ENCODE data around the gene LLGL2.
"Not testable (repeated sequence)": the region's sequence is repeated elsewhere in the genome, so short reads cannot be mapped to it uniquely, and the experiment has no call there.

LLGL2 gene

DNA sequence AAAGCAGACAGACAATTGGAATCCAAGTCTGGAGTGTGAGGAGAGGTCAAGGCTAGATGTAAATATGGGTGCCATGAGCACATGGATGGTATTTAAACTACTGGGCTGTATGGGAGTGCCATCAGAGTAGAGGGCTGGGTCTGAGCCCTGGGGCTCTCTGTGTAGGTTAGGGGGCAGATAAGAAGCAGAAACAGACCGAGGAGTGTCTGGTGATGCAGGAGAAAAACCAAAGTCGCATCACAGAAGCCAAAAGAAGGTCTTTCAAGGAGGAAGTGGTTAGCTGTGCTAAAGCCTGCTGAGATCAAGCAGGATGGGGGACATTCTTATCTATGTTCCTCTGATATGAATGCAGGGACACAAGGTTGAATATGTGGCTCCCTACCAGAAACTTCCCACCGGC is 7.3 kb upstream of the LLGL2 start:
- Histone ChIP-seq H3K27ac (no peak overlapping the region), H2AFZ (ENCODE audit: low read depth) (no peak overlapping the region), H3K9ac (no peak overlapping the region), H3K4me2 (peak overlapping the region; percentile 80; the same call in 1 of the 2 replicates), H3K79me2 (ENCODE audit: insufficient read depth, low read depth) (no peaks in the 10 kb centered on the region), H3K27me3 (ENCODE audit: insufficient read depth, low read depth) (no peaks in the 10 kb centered on the region), H3K4me1 (ENCODE audit: low read depth, poor library complexity, severe bottlenecking) (peaks cover 20% of the 10 kb centered on the region), H4K20me1 (ENCODE audit: insufficient read depth) (no peaks in the 10 kb centered on the region), H3K4me3 (IDR thresholded peaks at IDR 0.05; ENCODE audit: insufficient read depth, low read depth, low read length) (no peak overlapping the region), H3K36me3 (ENCODE audit: insufficient read depth) (no peaks in the 10 kb centered on the region)
- TF ChIP-seq, protein P1, sequence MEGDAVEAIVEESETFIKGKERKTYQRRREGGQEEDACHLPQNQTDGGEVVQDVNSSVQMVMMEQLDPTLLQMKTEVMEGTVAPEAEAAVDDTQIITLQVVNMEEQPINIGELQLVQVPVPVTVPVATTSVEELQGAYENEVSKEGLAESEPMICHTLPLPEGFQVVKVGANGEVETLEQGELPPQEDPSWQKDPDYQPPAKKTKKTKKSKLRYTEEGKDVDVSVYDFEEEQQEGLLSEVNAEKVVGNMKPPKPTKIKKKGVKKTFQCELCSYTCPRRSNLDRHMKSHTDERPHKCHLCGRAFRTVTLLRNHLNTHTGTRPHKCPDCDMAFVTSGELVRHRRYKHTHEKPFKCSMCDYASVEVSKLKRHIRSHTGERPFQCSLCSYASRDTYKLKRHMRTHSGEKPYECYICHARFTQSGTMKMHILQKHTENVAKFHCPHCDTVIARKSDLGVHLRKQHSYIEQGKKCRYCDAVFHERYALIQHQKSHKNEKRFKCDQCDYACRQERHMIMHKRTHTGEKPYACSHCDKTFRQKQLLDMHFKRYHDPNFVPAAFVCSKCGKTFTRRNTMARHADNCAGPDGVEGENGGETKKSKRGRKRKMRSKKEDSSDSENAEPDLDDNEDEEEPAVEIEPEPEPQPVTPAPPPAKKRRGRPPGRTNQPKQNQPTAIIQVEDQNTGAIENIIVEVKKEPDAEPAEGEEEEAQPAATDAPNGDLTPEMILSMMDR (conservative IDR thresholded peaks at IDR 0.05; ENCODE audit: low read depth, low read length) = no peak

DNA sequence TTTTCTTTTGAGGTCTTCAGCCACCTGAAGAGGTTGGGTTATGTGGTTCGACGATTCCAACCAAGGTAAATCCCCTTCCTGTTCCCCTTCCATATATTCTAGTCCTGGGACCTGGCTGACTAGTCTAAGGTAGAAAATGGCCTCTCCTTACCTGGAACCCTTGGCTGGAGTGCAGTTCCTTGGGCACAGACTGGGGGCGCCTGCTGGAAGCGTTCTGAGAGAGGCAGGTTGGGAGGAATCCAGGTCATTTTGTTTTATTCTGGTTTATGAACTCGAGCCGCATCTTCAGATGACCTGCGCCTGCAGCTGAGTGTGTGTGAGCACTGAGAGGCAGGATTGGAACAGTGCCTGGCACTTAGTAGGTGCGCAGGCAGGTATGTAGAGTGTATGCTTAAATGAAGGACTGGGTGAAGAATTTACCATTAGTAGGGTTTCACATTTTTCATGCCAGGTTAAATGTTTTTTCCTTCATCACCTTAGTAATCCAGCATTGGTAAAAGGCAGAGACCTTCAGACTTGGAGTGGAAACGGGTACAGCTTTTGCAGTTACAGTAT is 6.4 kb upstream of the LLGL2 start:
- no peak overlapping the region for H3K4me3 ChIP-seq (IDR thresholded peaks at IDR 0.05; ENCODE audit: insufficient read depth, low read depth, low read length)
- H3K9ac ChIP-seq = no peak overlapping the region
- H3K27ac ChIP-seq = no peak overlapping the region
- no peaks in the 10 kb centered on the region for H3K27me3 ChIP-seq (ENCODE audit: insufficient read depth, low read depth)
- TF ChIP-seq, protein P1 (conservative IDR thresholded peaks at IDR 0.05; ENCODE audit: low read depth, low read length) = 0 out of 2 replicates have a peak, but pooled peaks have one; percentile 8
- no peak overlapping the region for H2AFZ ChIP-seq (ENCODE audit: low read depth)
- H3K4me1 ChIP-seq (ENCODE audit: low read depth, poor library complexity, severe bottlenecking) = peaks cover 20% of the 10 kb centered on the region
- no peaks in the 10 kb centered on the region for H4K20me1 ChIP-seq (ENCODE audit: insufficient read depth)
- H3K36me3 ChIP-seq (ENCODE audit: insufficient read depth) = no peaks in the 10 kb centered on the region
- no peak overlapping the region for H3K4me2 ChIP-seq
- H3K79me2 ChIP-seq (ENCODE audit: insufficient read depth, low read depth) = no peaks in the 10 kb centered on the region

DNA sequence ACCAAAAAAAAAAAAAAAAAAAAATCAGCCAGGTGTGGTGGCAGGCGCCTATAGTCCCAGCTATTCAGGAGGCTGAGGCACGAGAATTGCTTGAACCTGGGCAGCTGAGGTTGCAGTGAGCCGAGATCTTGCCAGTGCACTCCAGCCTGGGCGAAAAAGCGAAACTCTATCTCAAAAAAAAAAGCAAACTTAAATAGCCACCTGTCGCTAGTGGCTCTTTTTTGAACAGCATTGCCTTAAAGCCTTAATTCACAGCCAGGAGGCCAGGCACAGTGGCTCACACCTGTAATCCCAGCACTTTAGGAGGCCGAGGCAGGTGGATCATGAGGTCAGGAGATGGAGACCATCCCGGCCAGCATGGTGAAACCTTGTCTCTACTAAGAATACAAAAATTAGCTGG is 5.1 kb upstream of the LLGL2 start:
- H3K9ac ChIP-seq; H3K36me3 ChIP-seq (ENCODE audit: insufficient read depth); H3K4me2 ChIP-seq; H3K27me3 ChIP-seq (ENCODE audit: insufficient read depth, low read depth); H3K27ac ChIP-seq; H3K4me3 ChIP-seq (IDR thresholded peaks at IDR 0.05; ENCODE audit: insufficient read depth, low read depth, low read length); H3K79me2 ChIP-seq (ENCODE audit: insufficient read depth, low read depth); H4K20me1 ChIP-seq (ENCODE audit: insufficient read depth); H2AFZ ChIP-seq (ENCODE audit: low read depth): not testable (repeated sequence)
- H3K4me1 ChIP-seq (ENCODE audit: low read depth, poor library complexity, severe bottlenecking) = peaks cover 23% of the 10 kb centered on the region

DNA sequence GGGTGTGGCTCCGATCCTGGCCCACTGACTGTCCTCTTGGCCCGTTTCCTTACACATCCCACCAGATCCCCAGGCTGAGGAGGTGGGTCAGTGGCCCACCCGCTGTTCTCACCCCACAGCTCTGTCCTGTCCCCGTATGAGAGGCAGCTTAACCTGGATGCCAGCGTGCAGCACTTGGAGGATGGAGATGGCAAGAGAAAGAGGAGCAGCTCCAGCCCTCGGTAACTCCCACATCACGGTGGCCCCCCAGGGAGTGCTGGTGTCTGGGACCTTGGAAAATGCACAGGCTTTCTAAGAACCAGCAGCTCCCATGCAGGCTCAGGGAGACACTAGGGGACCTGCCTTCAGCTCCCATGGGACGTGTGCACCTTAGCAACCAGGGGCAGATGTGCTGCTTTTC is 4.2 kb upstream of the LLGL2 start:
- no peaks in the 10 kb centered on the region for H3K36me3 ChIP-seq (ENCODE audit: insufficient read depth)
- no peaks in the 10 kb centered on the region for H4K20me1 ChIP-seq (ENCODE audit: insufficient read depth)
- H2AFZ ChIP-seq (ENCODE audit: low read depth) = no peak overlapping the region
- no peak overlapping the region for H3K9ac ChIP-seq
- TF ChIP-seq, protein P1 (conservative IDR thresholded peaks at IDR 0.05; ENCODE audit: low read depth, low read length) = no peak
- H3K4me2 ChIP-seq = no peak overlapping the region
- H3K27me3 ChIP-seq (ENCODE audit: insufficient read depth, low read depth) = no peaks in the 10 kb centered on the region
- H3K27ac ChIP-seq = no peak overlapping the region
- H3K79me2 ChIP-seq (ENCODE audit: insufficient read depth, low read depth) = no peaks in the 10 kb centered on the region
- peaks cover 27% of the 10 kb centered on the region for H3K4me1 ChIP-seq (ENCODE audit: low read depth, poor library complexity, severe bottlenecking)
- H3K4me3 ChIP-seq (IDR thresholded peaks at IDR 0.05; ENCODE audit: insufficient read depth, low read depth, low read length) = no peak overlapping the region

DNA sequence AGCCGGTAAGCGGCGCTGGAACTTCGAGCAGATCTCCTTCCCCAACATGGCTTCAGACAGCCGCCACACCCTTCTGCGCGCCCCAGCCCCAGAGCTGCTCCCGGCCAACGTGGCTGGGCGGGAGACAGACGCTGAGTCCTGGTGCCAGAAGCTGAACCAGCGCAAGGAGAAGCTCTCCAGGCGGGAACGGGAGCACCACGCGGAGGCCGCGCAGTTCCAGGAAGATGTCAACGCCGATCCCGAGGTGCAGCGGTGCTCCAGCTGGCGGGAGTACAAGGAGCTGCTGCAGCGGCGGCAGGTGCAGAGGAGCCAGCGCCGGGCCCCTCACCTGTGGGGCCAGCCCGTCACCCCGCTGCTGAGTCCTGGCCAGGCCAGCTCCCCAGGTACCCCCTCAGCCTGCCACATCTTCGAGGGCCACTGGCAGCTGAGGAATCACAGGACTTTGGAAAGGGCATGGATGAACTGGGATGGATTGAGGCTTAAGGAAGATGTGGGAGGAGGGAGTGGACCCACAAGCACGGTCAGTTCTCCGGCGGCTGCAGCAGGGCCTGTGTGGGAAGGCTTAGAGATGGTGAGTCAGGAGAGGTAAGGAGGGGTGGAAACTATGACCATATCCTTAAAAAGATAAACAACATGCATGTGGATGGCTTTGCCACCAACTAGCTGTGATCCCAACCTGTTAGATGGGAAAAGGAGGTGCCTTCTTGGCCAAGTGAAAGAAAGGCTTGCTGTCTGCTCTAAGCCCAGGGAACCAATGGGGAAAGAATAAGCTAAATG is 3.4 kb upstream of the LLGL2 start:
- no peak overlapping the region for H3K27ac ChIP-seq
- H3K79me2 ChIP-seq (ENCODE audit: insufficient read depth, low read depth) = no peaks in the 10 kb centered on the region
- H2AFZ ChIP-seq (ENCODE audit: low read depth) = no peak overlapping the region
- TF ChIP-seq, protein P1 (conservative IDR thresholded peaks at IDR 0.05; ENCODE audit: low read depth, low read length) = no peak
- H3K36me3 ChIP-seq (ENCODE audit: insufficient read depth) = no peaks in the 10 kb centered on the region
- no peak overlapping the region for H3K4me2 ChIP-seq
- peaks cover 29% of the 10 kb centered on the region for H3K4me1 ChIP-seq (ENCODE audit: low read depth, poor library complexity, severe bottlenecking)
- H3K27me3 ChIP-seq (ENCODE audit: insufficient read depth, low read depth) = no peaks in the 10 kb centered on the region
- no peak overlapping the region for H3K9ac ChIP-seq
- H3K4me3 ChIP-seq (IDR thresholded peaks at IDR 0.05; ENCODE audit: insufficient read depth, low read depth, low read length) = no peak overlapping the region
- no peaks in the 10 kb centered on the region for H4K20me1 ChIP-seq (ENCODE audit: insufficient read depth)

All from KMS-11 (cell line).